Astrocyte (in vitro differentiated cells and primary cell): ENCODE results near the gene SH2B3. TPM values are rescaled to one million over a fixed set of nuclear protein-coding genes. Genes with fewer than 3 reads are reported as not detected.

Experiments used
- DNase-seq: peaks from one replicate; pipeline ENCODE4 v3.0.0-alpha.2; 2010; ENCODE audit warnings: low read depth
- FAIRE-seq: peaks from 2 replicates; lab custom pipeline; 2011; peaks lifted over from hg19 to GRCh38; lab: Jason Lieb, UNC
- H2AFZ ChIP-seq: 2 replicates; pipeline ENCODE4 v1.6.0; 2012; ENCODE audit warnings: low read depth, low read length, inconsistent platforms
- H3K27ac ChIP-seq: 2 replicates; pipeline ENCODE4 v1.5.1; 2011; ENCODE audit warnings: low read depth, low read length, inconsistent platforms
- H3K27me3 ChIP-seq: 2 replicates; pipeline ENCODE4 v1.6.0; 2011; ENCODE audit warnings: low read length, inconsistent platforms; ENCODE audit not compliant: insufficient read depth
- H3K36me3 ChIP-seq: 2 replicates; pipeline ENCODE4 v1.5.1; 2011; ENCODE audit warnings: low read length, inconsistent platforms; ENCODE audit not compliant: insufficient read depth
- H3K4me1 ChIP-seq: 2 replicates; pipeline ENCODE4 v1.5.1; 2011; ENCODE audit warnings: low read length, inconsistent platforms; ENCODE audit not compliant: insufficient read depth
- H3K4me2 ChIP-seq: 2 replicates; pipeline ENCODE4 v1.6.0; 2012; ENCODE audit warnings: low read length, inconsistent platforms
- H3K4me3 ChIP-seq: 2 replicates; pipeline ENCODE4 v1.5.1; 2011; ENCODE audit warnings: low read depth, mild to moderate bottlenecking, low read length, inconsistent platforms; ENCODE audit not compliant: insufficient read depth
- H3K79me2 ChIP-seq: 2 replicates; pipeline ENCODE4 v1.6.0; 2012; ENCODE audit warnings: mild to moderate bottlenecking, low read length, inconsistent platforms; ENCODE audit not compliant: insufficient read depth
- H3K9ac ChIP-seq: 2 replicates; pipeline ENCODE4 v1.6.0; 2012; ENCODE audit warnings: mild to moderate bottlenecking, low read length, inconsistent platforms
- H3K9me3 ChIP-seq: 2 replicates; pipeline ENCODE4 v1.5.1; 2012; ENCODE audit warnings: low read depth, mild to moderate bottlenecking, low read length, inconsistent platforms; ENCODE audit not compliant: insufficient read depth
- H4K20me1 ChIP-seq: 2 replicates; pipeline ENCODE4 v1.6.0; 2012; ENCODE audit warnings: low read length, inconsistent platforms; ENCODE audit not compliant: insufficient read depth
- H3K27ac Mint-ChIP-seq: one replicate; pipeline ENCODE4 v1.8.0; 2021; ENCODE audit warnings: mild to moderate bottlenecking, mixed read lengths; ENCODE audit not compliant: unreplicated experiment
- H3K27me3 Mint-ChIP-seq: one replicate; pipeline ENCODE4 v1.8.0; 2021; ENCODE audit warnings: low read depth, mixed read lengths; ENCODE audit not compliant: unreplicated experiment
- H3K36me3 Mint-ChIP-seq: one replicate; pipeline ENCODE4 v1.8.0; 2021; ENCODE audit warnings: low read depth, mixed read lengths; ENCODE audit not compliant: unreplicated experiment
- H3K4me1 Mint-ChIP-seq: one replicate; pipeline ENCODE4 v1.8.0; 2021; ENCODE audit warnings: low read depth, mixed read lengths; ENCODE audit not compliant: unreplicated experiment
- H3K4me3 Mint-ChIP-seq: one replicate; pipeline ENCODE4 v1.8.0; 2021; ENCODE audit warnings: mild to moderate bottlenecking, moderate library complexity, mixed read lengths; ENCODE audit not compliant: unreplicated experiment
- H3K9me3 Mint-ChIP-seq: one replicate; pipeline ENCODE4 v1.8.0; 2021; ENCODE audit warnings: mild to moderate bottlenecking, mixed read lengths; ENCODE audit not compliant: unreplicated experiment
- EZH2 ChIP-seq: IDR thresholded peaks from 2 replicates; pipeline ENCODE4 v1.6.1; 2012; ENCODE audit warnings: mild to moderate bottlenecking, low read length, inconsistent platforms; ENCODE audit not compliant: insufficient read depth
- total RNA-seq: library from RNA; stranded (reverse); gene quantifications from 2 replicates; pipeline ENCODE4 v1.2.1, GENCODE V29; 2021
- TF ChIP-seq, protein P1 (sequence below): IDR thresholded peaks from 2 replicates; pipeline ENCODE4 v1.5.1; 2011; ENCODE audit warnings: low read depth, mild to moderate bottlenecking, inconsistent platforms, low read length, moderate library complexity; ENCODE audit not compliant: insufficient read depth

SH2B3 gene
- total RNA-seq, 1 donor from 2014 or later: 23.6 TPM

DNA sequence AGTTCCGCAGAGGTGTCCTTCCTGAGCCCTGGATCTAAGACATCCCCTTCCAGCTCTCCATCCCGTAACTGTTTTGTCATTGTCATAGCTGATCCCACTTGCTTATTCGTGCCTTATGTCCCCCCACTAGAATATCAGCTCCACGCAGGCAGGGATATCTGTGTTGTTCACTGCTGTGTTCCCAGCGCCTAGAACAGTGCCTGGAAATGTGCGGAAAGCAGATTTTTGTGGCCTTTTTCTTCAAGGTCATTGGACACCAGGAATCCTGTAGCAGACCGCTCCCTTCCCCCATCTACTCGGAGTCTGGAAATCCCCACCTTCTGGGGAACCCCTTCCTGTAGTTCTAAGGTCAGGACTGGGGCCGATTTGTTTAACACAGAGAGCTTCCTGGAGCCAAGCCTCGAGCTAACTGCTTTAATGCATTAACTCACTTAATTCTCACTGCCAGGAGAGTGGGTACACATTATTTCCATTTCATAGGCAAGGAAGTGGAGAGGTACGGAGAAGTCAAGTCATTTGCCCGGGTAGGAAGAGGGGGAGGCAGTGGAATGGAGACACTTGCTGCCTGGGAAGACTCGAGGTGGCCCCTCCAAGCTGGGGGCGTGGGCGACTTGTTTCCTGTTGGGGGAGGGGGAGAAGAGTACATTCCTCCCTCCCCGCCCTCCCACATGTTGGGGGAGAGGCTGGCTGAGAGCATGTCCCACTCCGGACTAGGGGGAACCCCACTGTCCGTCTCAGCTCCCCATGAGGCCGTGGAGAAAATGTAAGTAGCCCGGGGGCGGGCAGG, 1.2 kb upstream of the SH2B3 start:
- H3K4me1 Mint-ChIP-seq: peaks cover 18% of the 10 kb centered on the region
- Histone ChIP-seq H2AFZ (no peak overlapping the region), H3K79me2 (peaks cover 37% of the 10 kb centered on the region), H3K9ac (no peak overlapping the region), H3K27me3 (no peaks in the 10 kb centered on the region), H3K4me1 (peaks cover 37% of the 10 kb centered on the region), H3K9me3 (no peaks in the 10 kb centered on the region), H3K4me3 (no peak overlapping the region), H3K4me2 (peak overlapping the region; percentile 78), H4K20me1 (peaks cover 18% of the 10 kb centered on the region), H3K27ac (no peak overlapping the region), H3K36me3 (no peaks in the 10 kb centered on the region)
- H3K4me3 Mint-ChIP-seq: peak overlapping the region; percentile 85
- H3K36me3 Mint-ChIP-seq: peaks cover 1% of the 10 kb centered on the region
- TF ChIP-seq, protein P1, sequence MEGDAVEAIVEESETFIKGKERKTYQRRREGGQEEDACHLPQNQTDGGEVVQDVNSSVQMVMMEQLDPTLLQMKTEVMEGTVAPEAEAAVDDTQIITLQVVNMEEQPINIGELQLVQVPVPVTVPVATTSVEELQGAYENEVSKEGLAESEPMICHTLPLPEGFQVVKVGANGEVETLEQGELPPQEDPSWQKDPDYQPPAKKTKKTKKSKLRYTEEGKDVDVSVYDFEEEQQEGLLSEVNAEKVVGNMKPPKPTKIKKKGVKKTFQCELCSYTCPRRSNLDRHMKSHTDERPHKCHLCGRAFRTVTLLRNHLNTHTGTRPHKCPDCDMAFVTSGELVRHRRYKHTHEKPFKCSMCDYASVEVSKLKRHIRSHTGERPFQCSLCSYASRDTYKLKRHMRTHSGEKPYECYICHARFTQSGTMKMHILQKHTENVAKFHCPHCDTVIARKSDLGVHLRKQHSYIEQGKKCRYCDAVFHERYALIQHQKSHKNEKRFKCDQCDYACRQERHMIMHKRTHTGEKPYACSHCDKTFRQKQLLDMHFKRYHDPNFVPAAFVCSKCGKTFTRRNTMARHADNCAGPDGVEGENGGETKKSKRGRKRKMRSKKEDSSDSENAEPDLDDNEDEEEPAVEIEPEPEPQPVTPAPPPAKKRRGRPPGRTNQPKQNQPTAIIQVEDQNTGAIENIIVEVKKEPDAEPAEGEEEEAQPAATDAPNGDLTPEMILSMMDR: no peak
- TF ChIP-seq EZH2: no peak
- no peak for FAIRE-seq
- H3K9me3 Mint-ChIP-seq: no peaks in the 10 kb centered on the region
- peak overlapping the region; percentile 86 for H3K27ac Mint-ChIP-seq
- no peak for DNase-seq
- peaks cover 2% of the 10 kb centered on the region for H3K27me3 Mint-ChIP-seq

DNA sequence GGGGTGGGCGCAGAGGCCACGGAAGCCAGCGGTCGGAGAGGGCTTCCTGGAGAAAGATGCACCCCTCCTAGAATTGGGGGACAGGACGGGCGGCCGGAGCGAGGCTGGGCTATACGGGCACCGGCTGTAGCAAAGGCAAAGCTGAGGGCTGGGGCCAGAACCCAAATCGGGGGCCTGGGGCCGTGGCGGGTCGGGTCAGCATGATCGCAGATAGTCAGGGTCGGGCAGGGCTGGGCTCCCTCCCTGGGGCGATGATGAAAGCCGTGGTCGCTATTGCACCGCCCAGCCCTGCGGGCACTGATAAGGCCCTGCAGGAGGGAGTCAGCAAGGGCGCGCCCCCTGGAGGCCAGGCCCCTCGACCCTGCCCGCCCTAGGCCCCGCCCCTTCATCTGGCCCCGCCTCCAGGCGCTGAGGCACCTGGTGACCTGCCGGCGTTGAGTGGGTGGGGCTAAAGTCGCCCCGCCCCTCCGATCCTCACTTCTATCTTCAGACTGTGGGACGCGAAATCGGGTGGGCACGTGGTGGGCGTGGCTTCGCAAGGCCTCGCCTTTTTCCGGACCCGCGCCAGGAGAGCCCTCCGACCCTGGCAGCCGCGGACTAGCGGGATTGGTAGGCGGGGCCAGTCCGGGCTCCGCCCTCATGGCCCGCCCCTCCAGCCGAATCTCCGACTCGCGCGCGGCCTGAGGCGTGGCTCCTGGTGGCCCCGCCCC, 419 bp upstream of the SH2B3 start:
- Histone ChIP-seq H3K4me1 (peaks cover 44% of the 10 kb centered on the region), H2AFZ (no peak overlapping the region), H3K27me3 (no peaks in the 10 kb centered on the region), H3K9ac (no peak overlapping the region), H3K4me3 (peak overlapping the region; percentile 40), H3K4me2 (peak overlapping the region; percentile 78), H3K79me2 (peaks cover 45% of the 10 kb centered on the region), H3K27ac (no peak overlapping the region), H3K9me3 (no peaks in the 10 kb centered on the region), H4K20me1 (peaks cover 19% of the 10 kb centered on the region), H3K36me3 (no peaks in the 10 kb centered on the region)
- no peak for FAIRE-seq
- Mint-ChIP-seq H3K27me3 (peaks cover under 1% of the 10 kb centered on the region), H3K9me3 (no peaks in the 10 kb centered on the region), H3K36me3 (peaks cover 1% of the 10 kb centered on the region), H3K4me1 (peaks cover 20% of the 10 kb centered on the region), H3K4me3 (peak overlapping the region; percentile 85), H3K27ac (peak overlapping the region; percentile 86)
- peak; percentile 60 for DNase-seq
- no peak for TF ChIP-seq EZH2
- TF ChIP-seq, protein P1: peak; percentile 5
